ENCODE measurements around the gene FUT8.

- TF ChIP-seq POLR2A (IDR thresholded peaks at IDR 0.05) = no peak
- TF ChIP-seq CTCF (IDR thresholded peaks at IDR 0.05) = no peak
Observed at GRCh38 chr14:65550779-65551643, 138.5 kb downstream of the FUT8 start.

Measured in thyroid gland (tissue), 4 donors.